ENCODE data around the gene POLR2M. TPM values are rescaled to one million over a fixed set of nuclear protein-coding genes. Genes with fewer than 3 reads are reported as not detected.

Gene POLR2M
- total RNA-seq, 4 donors from 2014 or later, result 40.3 to 145 (median 79.5) TPM

- intact Hi-C loops (cut with DNase I; ENCODE audit: low total_unique reads) (no loop called here), in situ Hi-C loops (cut with MboI; ENCODE audit: low sequenced_read_pairs in 4 of 4) (no loop called here)
- ATAC-seq, result no peak
- no peaks in the 10 kb centered on the region for H3K9me3 ChIP-seq
- no peaks in the 10 kb centered on the region for H3K27me3 ChIP-seq
- TF ChIP-seq CTCF (IDR thresholded peaks at IDR 0.05 in 4 of 5, conservative IDR thresholded peaks at IDR 0.05 in 1 of 5) (no peak), POLR2A (IDR thresholded peaks at IDR 0.05) (no peak)
- DNase-seq, result no peak
- no peak overlapping the region for H3K4me3 ChIP-seq
- H3K4me1 ChIP-seq, result no peaks in the 10 kb centered on the region
- no peak overlapping the region for H3K27ac ChIP-seq
- H3K36me3 ChIP-seq, result no peaks in the 10 kb centered on the region
Observed at GRCh38 chr15:57692709-57693108, 13.8 kb upstream of the POLR2M start.

- intact Hi-C loops (cut with DNase I; ENCODE audit: low total_unique reads) (no loop called here), in situ Hi-C loops (cut with MboI; ENCODE audit: low sequenced_read_pairs in 4 of 4) (no loop called here)
- TF ChIP-seq CTCF (IDR thresholded peaks at IDR 0.05 in 4 of 5, conservative IDR thresholded peaks at IDR 0.05 in 1 of 5), result no peak
- Histone ChIP-seq H3K27ac (no peak overlapping the region), H3K9me3 (no peaks in the 10 kb centered on the region), H3K4me3 (no peak overlapping the region), H3K4me1 (no peaks in the 10 kb centered on the region), H3K36me3 (no peaks in the 10 kb centered on the region), H3K27me3 (no peaks in the 10 kb centered on the region)
- no peak for ATAC-seq
- no peak for DNase-seq
Observed at GRCh38 chr15:57694279-57694678, 12.2 kb upstream of the POLR2M start.

- H3K27ac ChIP-seq, result no peak overlapping the region
- TF ChIP-seq POLR2A (IDR thresholded peaks at IDR 0.05), result no peak
- TF ChIP-seq CTCF (IDR thresholded peaks at IDR 0.05 in 4 of 5, conservative IDR thresholded peaks at IDR 0.05 in 1 of 5), result no peak
- H3K4me3 ChIP-seq, result no peak overlapping the region
- no peaks in the 10 kb centered on the region for H3K27me3 ChIP-seq
- H3K4me1 ChIP-seq, result no peaks in the 10 kb centered on the region
- in situ Hi-C loops (cut with MboI; ENCODE audit: low sequenced_read_pairs in 4 of 4), result no loop called here
- DNase-seq (no peak), ATAC-seq (no peak)
- intact Hi-C loops (cut with DNase I; ENCODE audit: low total_unique reads), result no loop called here
- no peaks in the 10 kb centered on the region for H3K9me3 ChIP-seq
- no peaks in the 10 kb centered on the region for H3K36me3 ChIP-seq
Observed at GRCh38 chr15:57696146-57696545, 10.4 kb upstream of the POLR2M start.

- H3K27me3 ChIP-seq, result no peaks in the 10 kb centered on the region
- H3K9me3 ChIP-seq, result no peaks in the 10 kb centered on the region
- no peak overlapping the region for H3K4me3 ChIP-seq
- no peaks in the 10 kb centered on the region for H3K4me1 ChIP-seq
- no peak for DNase-seq
- no peaks in the 10 kb centered on the region for H3K36me3 ChIP-seq
- no peak for ATAC-seq
- no peak overlapping the region for H3K27ac ChIP-seq
- intact Hi-C loops (cut with DNase I; ENCODE audit: low total_unique reads), result no loop called here
- no peak for TF ChIP-seq POLR2A (IDR thresholded peaks at IDR 0.05)
- TF ChIP-seq CTCF (IDR thresholded peaks at IDR 0.05 in 4 of 5, conservative IDR thresholded peaks at IDR 0.05 in 1 of 5), result no peak
- in situ Hi-C loops (cut with MboI; ENCODE audit: low sequenced_read_pairs in 4 of 4), result no loop called here
Observed at GRCh38 chr15:57697588-57697987, 8.9 kb upstream of the POLR2M start.

- no peak for TF ChIP-seq POLR2A (IDR thresholded peaks at IDR 0.05)
- in situ Hi-C loops (cut with MboI; ENCODE audit: low sequenced_read_pairs in 4 of 4) (no loop called here), intact Hi-C loops (cut with DNase I; ENCODE audit: low total_unique reads) (no loop called here)
- Histone ChIP-seq H3K4me1 (no peaks in the 10 kb centered on the region), H3K4me3 (no peak overlapping the region), H3K27ac (no peak overlapping the region), H3K36me3 (no peaks in the 10 kb centered on the region), H3K9me3 (no peaks in the 10 kb centered on the region), H3K27me3 (no peaks in the 10 kb centered on the region)
- DNase-seq, result no peak
- no peak for ATAC-seq
Observed at GRCh38 chr15:57698243-57698642, 8.3 kb upstream of the POLR2M start.
